ENCODE measurements around the gene EXOC2. TPM values are rescaled to one million over a fixed set of nuclear protein-coding genes. Genes with fewer than 3 reads are reported as not detected.
"Not testable (repeated sequence)": the region's sequence is repeated elsewhere in the genome, so short reads cannot be mapped to it uniquely, and the experiment has no call there.

The EXOC2 gene
- total and polyA plus RNA-seq, 2 donors (not counting 3 experiments of a cell fraction or from before 2014, with no cell fraction given) = 18.2 to 30.8 TPM

GRCh38 chr6:605895-606294, 87.0 kb downstream of the EXOC2 start:
- dilution Hi-C loops (cut with MboI; ENCODE audit: extremely low pct_ligation_motif_present, low sequenced_read_pairs); H3K9me3 ChIP-seq (replicated peaks; ENCODE audit: control insufficient read depth, insufficient read depth, low read length); H3K9ac ChIP-seq (replicated peaks; ENCODE audit: extremely low read depth, insufficient read depth, low read length); H3K27me3 ChIP-seq (ENCODE audit: control insufficient read depth in 2 of 2, insufficient read depth in 2 of 2, low read length in 2 of 2); DNase-seq (ENCODE audit: low read depth, low spot score); POLR2A ChIA-PET; H2AFZ ChIP-seq (ENCODE audit: low read depth, low read length); CTCF ChIA-PET; H3K4me2 ChIP-seq (ENCODE audit: insufficient read depth, low read length); H3K36me3 ChIP-seq (ENCODE audit: control insufficient read depth in 2 of 2, extremely low read depth in 1 of 2, insufficient read depth in 2 of 2, low read length in 2 of 2); H3K79me2 ChIP-seq (ENCODE audit: control insufficient read depth, insufficient read depth, low read length); H3K4me1 ChIP-seq (ENCODE audit: control insufficient read depth, extremely low read depth, insufficient read depth, low read length); FAIRE-seq; intact Hi-C loops (cut with micrococcal nuclease); BruUV-seq (replicated peaks); H3K4me3 ChIP-seq (replicated peaks in 1 of 3; ENCODE audit: insufficient read depth in 1 of 3, low read depth in 1 of 3, low read length in 3 of 3); H3K27ac ChIP-seq (ENCODE audit: insufficient read depth, low read depth, low read length); H3K9me1 ChIP-seq (replicated peaks; ENCODE audit: control insufficient read depth, extremely low read depth, insufficient read depth, low read length); H4K20me1 ChIP-seq (replicated peaks; ENCODE audit: control insufficient read depth, extremely low read depth, insufficient read depth, low read length): not testable (repeated sequence)

- H3K9me1 ChIP-seq (replicated peaks; ENCODE audit: control insufficient read depth, extremely low read depth, insufficient read depth, low read length) = no peaks in the 10 kb centered on the region
- H3K9ac ChIP-seq (replicated peaks; ENCODE audit: extremely low read depth, insufficient read depth, low read length) = no peak overlapping the region
- CTCF ChIA-PET = no interaction called here
- FAIRE-seq = no peak
- H2AFZ ChIP-seq (ENCODE audit: low read depth, low read length) = no peak overlapping the region
- BruUV-seq (replicated peaks) = no TSS peak
- H3K4me3 ChIP-seq (replicated peaks in 1 of 3; ENCODE audit: insufficient read depth in 1 of 3, low read depth in 1 of 3, low read length in 3 of 3) = no peak overlapping the region
- no peaks in the 10 kb centered on the region for H3K9me3 ChIP-seq (replicated peaks; ENCODE audit: control insufficient read depth, insufficient read depth, low read length)
- dilution Hi-C loops (cut with MboI; ENCODE audit: extremely low pct_ligation_motif_present, low sequenced_read_pairs) (no loop called here), intact Hi-C loops (cut with micrococcal nuclease) (no loop called here)
- H3K4me1 ChIP-seq (ENCODE audit: control insufficient read depth, extremely low read depth, insufficient read depth, low read length) = no peaks in the 10 kb centered on the region
- TF ChIP-seq EZH2 (IDR thresholded peaks at IDR 0.05; ENCODE audit: borderline replicate concordance, low read depth, low read length, severe bottlenecking) (no peak), CTCF (IDR thresholded peaks at IDR 0.05; ENCODE audit: extremely low read depth in 1 of 2, insufficient read depth in 1 of 2, low read depth in 1 of 2, low read length in 2 of 2) (no peak), POLR2A (IDR thresholded peaks at IDR 0.05; ENCODE audit: low read depth, low read length) (no peak), FOS (IDR thresholded peaks at IDR 0.05; ENCODE audit: borderline replicate concordance, insufficient read depth, low read length) (no peak)
- no peaks in the 10 kb centered on the region for H3K27me3 ChIP-seq (ENCODE audit: control insufficient read depth in 2 of 2, insufficient read depth in 2 of 2, low read length in 2 of 2)
- H4K20me1 ChIP-seq (replicated peaks; ENCODE audit: control insufficient read depth, extremely low read depth, insufficient read depth, low read length) = no peaks in the 10 kb centered on the region
- H3K4me2 ChIP-seq (ENCODE audit: insufficient read depth, low read length) = no peak overlapping the region
- no peak for DNase-seq (ENCODE audit: low read depth, low spot score)
- no peak overlapping the region for H3K27ac ChIP-seq (ENCODE audit: insufficient read depth, low read depth, low read length)
- H3K79me2 ChIP-seq (ENCODE audit: control insufficient read depth, insufficient read depth, low read length) = no peaks in the 10 kb centered on the region
- POLR2A ChIA-PET = no interaction called here
- peaks cover 6% of the 10 kb centered on the region in 2 experiments for H3K36me3 ChIP-seq (ENCODE audit: control insufficient read depth in 2 of 2, extremely low read depth in 1 of 2, insufficient read depth in 2 of 2, low read length in 2 of 2)
Observed at GRCh38 chr6:604579-604978, 88.4 kb downstream of the EXOC2 start.
